Right lobe of liver (tissue), 4 donors: ENCODE data around the gene SLC25A44.

Experiments
- CTCF ChIP-seq, 4 donors: fragments of 200-600 bp in 3 of 4; fragments of 450-650 bp in 1 of 4; IDR thresholded peaks; one replicate each; pipeline versions ENCODE4 v1.5.1 to v1.8.0; 2016 to 2022; ENCODE audit warnings: antibody characterized with exemption in 4 of 4, mild to moderate bottlenecking in 2 of 4
- POLR2A ChIP-seq: fragments of 450-650 bp; IDR thresholded peaks from one replicate; pipeline ENCODE4 v1.6.1; 2017; ENCODE audit warnings: antibody characterized with exemption, mild to moderate bottlenecking
- donor health status: DM: no; HTN: no; CAD: no.
- donor health status: DM: no; HTN: no; CAD: no.
- donor health status: DM: no; HTN: yes; CAD: no.

DNA sequence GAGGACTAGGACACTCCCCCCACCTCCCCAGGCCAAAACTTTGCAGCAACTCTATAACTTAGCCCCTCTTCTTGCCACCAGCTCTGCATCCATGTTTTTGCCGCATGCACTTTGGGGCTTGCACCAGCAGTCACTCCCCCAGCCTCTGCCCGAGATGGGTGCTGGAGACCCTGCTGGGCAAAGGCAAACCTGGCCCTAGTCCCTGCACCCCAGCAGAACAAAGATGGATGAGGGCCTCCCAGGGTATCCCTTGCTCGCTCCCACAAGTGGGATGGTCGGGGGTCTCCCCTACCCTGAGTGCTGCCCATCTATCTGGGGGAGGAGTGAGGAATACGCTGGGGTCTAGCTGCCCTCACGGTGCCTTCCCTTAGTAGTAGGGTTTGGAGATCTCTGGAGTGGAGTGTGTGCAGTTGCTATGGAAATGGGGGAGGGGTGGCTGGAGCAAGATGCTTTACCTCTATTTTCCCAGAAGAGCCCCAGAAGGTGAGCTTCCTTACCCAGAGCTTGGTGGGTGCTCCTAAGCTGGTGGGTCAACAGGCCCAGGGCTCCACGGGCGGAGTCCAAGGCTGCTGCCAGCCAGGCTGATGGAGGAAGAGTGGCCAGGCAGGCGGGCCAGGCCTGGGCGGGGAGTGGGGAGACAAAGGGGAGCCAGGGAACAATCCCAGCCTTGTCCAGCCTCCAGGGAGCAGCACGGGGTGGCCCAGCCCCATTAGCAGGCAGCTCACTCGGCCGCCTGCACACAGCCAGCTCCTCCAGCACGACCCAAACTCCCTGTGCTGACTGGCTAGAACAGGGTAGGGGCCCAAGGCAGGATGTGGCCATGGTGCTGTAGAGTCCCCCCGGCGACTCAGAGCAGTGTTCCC, 53.8 kb downstream of the SLC25A44 start, which contains the start of gene PAQR6:
- TF ChIP-seq CTCF (IDR thresholded peaks at IDR 0.05) (no peak), POLR2A (no peak)
